K562 (cell line): ENCODE data around the gene CFDP1. TPM values are rescaled to one million over a fixed set of nuclear protein-coding genes. Genes with fewer than 3 reads are reported as not detected.

ENCODE experiments used
- ATAC-seq: fragments of 200-7000 bp; cut with Tn5 transposase; 3 replicates; pipeline ENCODE4 v1.9.1; 2020; ENCODE audit warnings: moderate library complexity
- BruUV-seq: library from RNA; stranded (reverse); fragments of 400-500 nt; replicated peaks from 2 replicates; lab custom pipeline; 2021; lab: Mats Ljungman, UMichigan
- CTCF ChIA-PET: fragments of 300-600 bp; formaldehyde crosslinking; extraction: SDS; loops from one replicate; lab custom pipeline; 2021; ENCODE audit warnings: low intra/inter-chr PET ratio; lab: Yijun Ruan, JAX
- POLR2A ChIA-PET: fragments of 300-600, 350-650 bp; sonication (Branson Sonifier 250); formaldehyde crosslinking; extraction: SDS; loops from one replicate; lab custom pipeline; 2021; ENCODE audit warnings: antibody characterized with exemption, inconsistent platforms; lab: Yijun Ruan, JAX
- DNase-seq, 4 experiments: peaks; one replicate each; pipeline versions ENCODE4 v3.0.0 to v3.0.0-alpha.2; 2011 to 2018; ENCODE audit warnings: low spot score in 3 of 4, mixed read lengths in 3 of 4; ENCODE audit errors: extremely low read depth in 1 of 4
- FAIRE-seq: peaks from 2 replicates; lab custom pipeline; 2011; peaks lifted over from hg19 to GRCh38; lab: Jason Lieb, UNC
- H2AFZ ChIP-seq: 2 replicates; pipeline ENCODE4 v1.6.0; 2011; ENCODE audit warnings: low read depth, low read length, control low read depth, inconsistent platforms
- H3K27ac ChIP-seq: fragments of 200-600 bp; 3 replicates; pipeline ENCODE4 v1.8.0; 2011; ENCODE audit warnings: low read depth, mild to moderate bottlenecking, control low read depth, inconsistent platforms, low read length, moderate library complexity, mixed read lengths; ENCODE audit errors: extremely low read depth
- H3K27me3 ChIP-seq, 2 experiments: fragments of 300-600 bp in 1 of 2; 2 replicates in 1 of 2; 3 replicates in 1 of 2; pipeline versions ENCODE4 v1.6.0 to v1.8.0; 2011; ENCODE audit warnings: inconsistent platforms in 2 of 2, low read length in 2 of 2, mild to moderate bottlenecking in 1 of 2, mixed read lengths in 1 of 2, moderate library complexity in 1 of 2; ENCODE audit not compliant: control insufficient read depth in 2 of 2, insufficient read depth in 2 of 2
- H3K36me3 ChIP-seq: fragments of 300-600 bp; 3 replicates; pipeline ENCODE4 v1.8.0; 2011; ENCODE audit warnings: mild to moderate bottlenecking, low read length, inconsistent platforms; ENCODE audit not compliant: control insufficient read depth, insufficient read depth
- H3K4me1 ChIP-seq, 2 experiments: fragments of 200-600 bp in 1 of 2; replicated peaks in 1 of 2; 2 replicates in 1 of 2; 3 replicates in 1 of 2; pipeline versions ENCODE4 v1.5.1 to v1.8.0; 2011; ENCODE audit warnings: inconsistent platforms in 2 of 2, low read length in 2 of 2, mild to moderate bottlenecking in 1 of 2, mixed read lengths in 1 of 2, moderate library complexity in 1 of 2; ENCODE audit not compliant: control insufficient read depth in 2 of 2, insufficient read depth in 2 of 2
- H3K4me2 ChIP-seq: 2 replicates; pipeline ENCODE4 v1.6.1; 2011; ENCODE audit warnings: low read length, control low read depth, inconsistent platforms, mixed read lengths; ENCODE audit not compliant: insufficient read depth
- H3K4me3 ChIP-seq: fragments of 200-600 bp; sonication (generic), shearing (Covaris generic); 2 replicates; pipeline ENCODE4 v1.5.1; 2016; ENCODE audit warnings: control low read depth, inconsistent platforms
- H3K79me2 ChIP-seq: fragments of 200-600 bp; 3 replicates; pipeline ENCODE4 v1.8.0; 2011; ENCODE audit warnings: low read length, inconsistent platforms; ENCODE audit not compliant: control insufficient read depth, insufficient read depth
- H3K9ac ChIP-seq, 2 experiments: 2 replicates each; pipeline versions ENCODE4 v1.6.0 to v1.6.1; 2011; ENCODE audit warnings: low read depth in 2 of 2, low read length in 2 of 2, control low read depth in 1 of 2, inconsistent platforms in 1 of 2, mild to moderate bottlenecking in 1 of 2, mixed read lengths in 1 of 2; ENCODE audit not compliant: insufficient read depth in 1 of 2
- H3K9me1 ChIP-seq: one replicate; pipeline ENCODE4 v1.6.0; 2011; ENCODE audit warnings: inconsistent platforms, mild to moderate bottlenecking, low read length, moderate library complexity; ENCODE audit not compliant: control insufficient read depth, insufficient read depth
- H3K9me3 ChIP-seq: replicated peaks from 2 replicates; pipeline ENCODE4 v1.5.1; 2011; ENCODE audit warnings: low read depth, low read length, inconsistent platforms; ENCODE audit not compliant: control insufficient read depth, insufficient read depth
- H4K20me1 ChIP-seq: replicated peaks from 2 replicates; pipeline ENCODE4 v1.6.1; 2011; ENCODE audit warnings: low read length, inconsistent platforms, mixed read lengths; ENCODE audit not compliant: control insufficient read depth, insufficient read depth
- CC2D1A ChIP-seq: fragments of 450-650 bp; IDR thresholded peaks from 2 replicates; pipeline ENCODE4 v1.6.1; 2017; ENCODE audit warnings: mild to moderate bottlenecking
- CREM ChIP-seq: IDR thresholded peaks from 2 replicates; pipeline ENCODE4 v1.6.1; 2014; ENCODE audit warnings: antibody characterized with exemption, low read depth
- NFRKB ChIP-seq: fragments of 450-650 bp; IDR thresholded peaks from 2 replicates; pipeline ENCODE4 v1.6.1; 2016; ENCODE audit warnings: low read depth
- POU5F1 ChIP-seq: fragments of 150-350 bp; IDR thresholded peaks from 2 replicates; pipeline ENCODE4 v1.6.1; 2014; ENCODE audit warnings: borderline replicate concordance, low read length, low read depth, mild to moderate bottlenecking; ENCODE audit not compliant: partially characterized antibody
- ZBTB33 ChIP-seq: sonication (generic); formaldehyde crosslinking; IDR thresholded peaks from 2 replicates; pipeline ENCODE4 v1.8.1; 2023; ENCODE audit warnings: mild to moderate bottlenecking, missing genetic modification reagents
- ZBTB5 ChIP-seq: fragments of 450-650 bp; IDR thresholded peaks from 2 replicates; pipeline ENCODE4 v1.6.1; 2017; ENCODE audit warnings: antibody characterized with exemption
- ZNF146 ChIP-seq: IDR thresholded peaks from one replicate; pipeline ENCODE4 v1.6.1; 2018; ENCODE audit warnings: missing compliant biosample characterization; ENCODE audit not compliant: unreplicated experiment
- ZNF224 ChIP-seq: sonication (generic); formaldehyde crosslinking; IDR thresholded peaks from 2 replicates; pipeline ENCODE4 v1.8.0; 2022; ENCODE audit warnings: mild to moderate bottlenecking, missing genetic modification reagents
- ZNF347 ChIP-seq: fragments of 450-650 bp; formaldehyde crosslinking; IDR thresholded peaks from 2 replicates; pipeline ENCODE4 v1.4.0; 2020; ENCODE audit warnings: low read depth, mild to moderate bottlenecking, moderate library complexity
- WGBS: fragments of 100-300 bp; shearing (Covaris generic); methylation state at CpG from one replicate; pipeline ENCODE4 v1.1.6; 2016; ENCODE audit warnings: low coverage, mixed read lengths; ENCODE audit not compliant: insufficient coverage; ENCODE audit errors: missing lambda C conversion rate; 5-methylcytosine and 5-hydroxymethylcytosine counted together
- in situ Hi-C: fragments of 300-500 bp; cut with MboI; formaldehyde crosslinking; loops from 4 replicates; pipeline ENCODE4 v1.15.0; 2018; ENCODE audit warnings: inconsistent platforms, mixed read lengths
- intact Hi-C: fragments of 100-400 bp; cut with micrococcal nuclease; formaldehyde crosslinking; loops from 2 replicates; pipeline ENCODE4 v1.14.2; 2022
- polyA plus RNA-seq, 8 experiments: library from polyadenylated mRNA; depleted of rRNA in 4 of 8; stranded (reverse) in 5 of 8; unstranded in 3 of 8; fragments of >200 nt; fragmentation: Nextera tagmentation in 2 of 8; fragmentation: Illumina TruSeq in 1 of 8; extraction: Ambion mirVana in 2 of 8; extraction: Trizol in 1 of 8; gene quantifications; 2 replicates each; pipeline versions ENCODE4 v1.2.1 to v1.2.3, GENCODE V29; 2011 to 2014; ENCODE audit warnings: inconsistent platforms in 1 of 8, missing spikeins in 1 of 8
- total RNA-seq, 7 experiments: library from RNA; depleted of rRNA in 6 of 7; stranded (reverse); fragments of >200 nt in 6 of 7; fragmentation: Illumina TruSeq in 2 of 7; extraction: Trizol in 2 of 7; gene quantifications; 2 replicates each; pipeline versions ENCODE4 v1.2.1 to v1.2.3, GENCODE V29; 2011 to 2021; ENCODE audit warnings: low replicate concordance in 1 of 7

CFDP1 gene
- total and polyA plus RNA-seq, 9 of the 15 experiments (the other 6 are each of a cell fraction or from before 2014, with no cell fraction given): 31.5 to 78.4 (median 61.7) TPM

GRCh38 chr16:75398333-75398732 is 35.0 kb downstream of the CFDP1 start:
- Histone ChIP-seq H3K9ac (no peak overlapping the region; a peak in 1 of 4 replicates), H3K9me1 (no peaks in the 10 kb centered on the region), H3K9me3 (no peaks in the 10 kb centered on the region)
- DNase-seq: no peak
- TF ChIP-seq ZBTB5: no peak
- TF ChIP-seq CREM: no peak
- TF ChIP-seq, all 486 proteins: peak for 0
- no peak for FAIRE-seq
- in situ Hi-C loops (no loop called here), intact Hi-C loops (no loop called here)
- Histone ChIP-seq H3K27me3 (no peaks in the 10 kb centered on the region), H2AFZ (no peak overlapping the region), H3K27ac (no peak overlapping the region), H3K4me2 (no peak overlapping the region), H3K79me2 (no peaks in the 10 kb centered on the region), H3K36me3 (peaks cover 21% of the 10 kb centered on the region), H3K4me3 (no peak overlapping the region), H3K4me1 (no peaks in the 10 kb centered on the region; a peak in 1 of 5 replicates), H4K20me1 (no peaks in the 10 kb centered on the region)
- WGBS: 71% methylated on average over 1 of the region's 1 CpG
- BruUV-seq: no TSS peak
- ATAC-seq: no peak
- ChIA-PET CTCF (no interaction called here), POLR2A (no interaction called here)

- no peaks in the 10 kb centered on the region for H4K20me1 ChIP-seq
- intact Hi-C loops: no loop called here
- peaks cover 36% of the 10 kb centered on the region for H3K36me3 ChIP-seq
- DNase-seq: no peak
- no peak overlapping the region for H3K4me2 ChIP-seq
- ChIA-PET CTCF (no interaction called here), POLR2A (interaction anchor here (0.6 to 0.8 kb wide), 2 partner anchors 70 to 147 kb away, joined by 3 to 4 read pairs; no protein-coding TSS in a partner anchor)
- FAIRE-seq: no peak
- no peaks in the 10 kb centered on the region for H3K9me1 ChIP-seq
- no peak for TF ChIP-seq POU5F1
- TF ChIP-seq ZNF347 (CRISPR knock-in tag): no peak
- TF ChIP-seq NFRKB: no peak
- no peak for TF ChIP-seq ZNF224
- no peak for TF ChIP-seq ZBTB33 (CRISPR knock-in tag)
- no peak for TF ChIP-seq ZNF146 (CRISPR knock-in tag)
- no peak for TF ChIP-seq CC2D1A
- no peak overlapping the region for H2AFZ ChIP-seq
- no peak overlapping the region for H3K27ac ChIP-seq
- H3K4me3 ChIP-seq: no peak overlapping the region
- no peaks in the 10 kb centered on the region for H3K27me3 ChIP-seq
- in situ Hi-C loops: no loop called here
- 83% methylated on average over 5 of the region's 5 CpGs for WGBS
- H3K9ac ChIP-seq: no peak overlapping the region
- H3K4me1 ChIP-seq: no peaks in the 10 kb centered on the region
- BruUV-seq: no TSS peak
- H3K9me3 ChIP-seq: no peaks in the 10 kb centered on the region
- no peak for ATAC-seq
- no peaks in the 10 kb centered on the region for H3K79me2 ChIP-seq
Observed at GRCh38 chr16:75394941-75395340, 38.4 kb downstream of the CFDP1 start.
